Adrenal gland (tissue), 12 donors: ENCODE results near the gene LHCGR. TPM values are rescaled to one million over a fixed set of nuclear protein-coding genes. Genes with fewer than 3 reads are reported as not detected.

Experiments used
- DNase-seq, 7 donors: peaks; one replicate each; pipeline ENCODE4 v3.0.0-alpha.2; 2019 to 2020
- H3K27ac ChIP-seq, 5 donors: fragments of 200-600 bp; sonication (generic) in 4 of 5; 1 replicate in 3 of 5; 2 replicates in 2 of 5; pipeline versions ENCODE4 v1.5.1 to v1.8.0; 2016 to 2020; ENCODE audit warnings: mild to moderate bottlenecking in 1 of 5
- H3K27me3 ChIP-seq: fragments of 200-600 bp; 2 replicates; pipeline ENCODE4 v1.8.0; 2021
- H3K36me3 ChIP-seq, 2 donors: fragments of 200-600 bp; replicated peaks in 1 of 2; 1 replicate in 1 of 2; 2 replicates in 1 of 2; pipeline versions ENCODE4 v1.5.1 to v1.8.0; 2018 to 2022
- H3K4me1 ChIP-seq, 2 donors: fragments of 200-600 bp; replicated peaks in 1 of 2; 1 replicate in 1 of 2; 2 replicates in 1 of 2; pipeline versions ENCODE4 v1.5.1 to v1.8.0; 2018 to 2021
- H3K4me3 ChIP-seq, 4 donors: fragments of 200-600 bp; sonication (generic) in 3 of 4; one replicate each; pipeline ENCODE4 v1.5.1; 2016 to 2018
- H3K9me3 ChIP-seq, 3 donors: fragments of 200-600 bp; sonication (generic) in 1 of 3; replicated peaks in 1 of 3; 1 replicate in 2 of 3; 2 replicates in 1 of 3; pipeline versions ENCODE4 v1.5.1 to v1.8.0; 2016 to 2021
- CTCF ChIP-seq, 6 experiments: fragments of 450-650 bp in 4 of 6; fragments of 200-600 bp in 2 of 6; sonication (generic) in 1 of 6; IDR thresholded peaks; 1 replicate in 5 of 6; 2 replicates in 1 of 6; pipeline versions ENCODE4 v1.5.1 to v1.8.0; 2016 to 2021; ENCODE audit warnings: antibody characterized with exemption in 6 of 6, mild to moderate bottlenecking in 2 of 6, moderate library complexity in 1 of 6
- POLR2A ChIP-seq, 2 donors: fragments of 450-650 bp; IDR thresholded peaks; one replicate each; pipeline ENCODE4 v1.6.1; 2017; ENCODE audit warnings: antibody characterized with exemption in 2 of 2, mild to moderate bottlenecking in 2 of 2, moderate library complexity in 1 of 2
- whole genome bisulfite sequencing, 4 donors: extraction: QIAGEN DNeasy Blood & Tissue Kit in 2 of 4; methylation state at CpG; one replicate each; pipeline versions ENCODE4 v1.1.5 to v1.1.7; 2013 to 2017; 5-methylcytosine and 5-hydroxymethylcytosine counted together
- intact Hi-C, 2 donors: fragments of 100-400 bp; cut with DNase I; formaldehyde crosslinking; loops; one replicate each; pipeline versions ENCODE4 v1.14.1 to v1.15.0; 2022 to 2023
- polyA plus RNA-seq, 3 donors: library from polyadenylated mRNA; stranded (reverse); fragments of 200-250 nt in 2 of 3; fragments of 350-450 nt in 1 of 3; fragmentation: Illumina TruSeq in 1 of 3; extraction: RNeasy Lipid Tissue Mini Kit (QIAGEN cat#74804) in 1 of 3; gene quantifications; one replicate each; pipeline ENCODE4 v1.2.3, GENCODE V29; 2013 to 2014
- total RNA-seq, 9 donors: library from RNA; depleted of rRNA in 4 of 9; stranded (reverse); fragments of >200 nt in 4 of 9; fragments of 120-200 nt in 1 of 9; fragmentation: NEBNext Ultra II Directional in 1 of 9; extraction: Animal tissue kit (Norgen Biotek cat#: 25700) in 1 of 9; gene quantifications; one replicate each; pipeline versions ENCODE4 v1.1.0 to v1.2.4, GENCODE V29; 2013 to 2023
- donor health status: healthy with polysubstance abuse.
- donor health status: Bipolar disorder and iron deficiency.
- donor health status: DM: yes; HTN: yes; CAD: no.
- donor health status: DM: no; HTN: no; CAD: no.
- donor health status: DM: no; HTN: no; CAD: no.
- donor health status: DM: yes; HTN: yes; CAD: no.

LHCGR gene
- total and polyA plus RNA-seq, 12 donors = 0.14 to 4.3 (median 1.6) TPM; not detected in 3

DNA sequence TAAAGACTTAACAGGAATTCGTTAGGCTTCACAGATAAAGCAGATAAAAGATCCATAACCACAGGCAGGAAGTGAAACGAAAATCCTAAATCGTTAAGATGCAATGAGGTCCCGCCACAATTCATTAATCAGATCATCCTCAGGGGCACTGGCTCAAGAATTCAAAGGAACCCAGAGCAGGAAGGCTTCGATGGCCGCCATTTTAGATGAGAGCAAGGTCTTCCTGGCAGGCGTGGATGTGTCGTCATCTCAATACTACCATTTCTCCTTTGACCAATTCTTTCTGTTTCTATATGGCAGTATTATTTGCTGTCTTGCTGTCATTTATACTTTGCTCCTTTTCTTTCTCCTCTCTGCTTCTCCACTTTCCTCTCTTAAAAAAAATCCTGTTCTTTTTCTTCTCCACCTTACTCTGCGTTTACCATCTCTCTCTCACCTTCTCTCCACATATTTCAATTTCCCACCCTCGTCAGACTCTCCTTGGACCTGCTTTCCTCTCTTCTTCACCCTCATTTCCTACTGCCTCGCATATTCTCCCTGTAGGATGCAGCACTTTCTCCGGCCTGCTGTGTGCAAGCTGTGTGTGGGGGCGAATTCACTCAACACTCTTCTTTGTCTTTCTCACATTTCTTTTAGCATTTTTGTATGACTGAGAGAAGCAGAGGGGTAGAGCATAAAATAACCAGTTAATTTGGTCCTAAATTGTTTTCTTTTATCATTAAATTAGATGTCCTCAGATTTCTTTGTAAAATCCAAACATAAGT lies 35.1 kb upstream of the LHCGR start:
- whole genome bisulfite sequencing, 4 donors = 80 to 86% (median 83%) methylated on average over 13 of the region's 13 CpGs
- Histone ChIP-seq H3K4me1 (no peaks in the 10 kb centered on the region), H3K27me3 (no peaks in the 10 kb centered on the region), H3K9me3 (no peaks in the 10 kb centered on the region), H3K4me3 (no peak overlapping the region), H3K36me3 (no peaks in the 10 kb centered on the region), H3K27ac (no peak overlapping the region)
- TF ChIP-seq CTCF (IDR thresholded peaks at IDR 0.05) (no peak), POLR2A (IDR thresholded peaks at IDR 0.05) (no peak)
- intact Hi-C loops = no loop called here
- DNase-seq = no peak

DNA sequence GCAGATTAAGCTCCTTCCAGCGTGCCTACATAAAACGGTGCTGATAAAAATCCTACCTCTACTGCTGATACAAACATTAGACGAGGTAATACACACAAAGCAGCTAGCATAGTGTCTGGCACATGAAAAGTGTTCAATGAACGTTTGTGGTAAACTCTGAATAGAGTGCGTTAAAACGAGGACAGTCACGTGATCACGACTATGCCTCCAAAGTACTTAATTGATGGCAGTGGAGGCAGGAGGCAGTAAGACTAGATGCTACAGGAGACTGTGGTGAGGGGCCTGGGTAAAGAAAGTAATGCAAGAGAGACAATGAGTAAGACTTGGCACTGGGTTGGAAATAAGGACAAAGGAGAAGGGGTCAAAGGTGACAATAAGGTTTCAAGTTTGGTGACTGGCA lies 32.1 kb upstream of the LHCGR start:
- Histone ChIP-seq H3K36me3 (no peaks in the 10 kb centered on the region), H3K9me3 (no peaks in the 10 kb centered on the region), H3K4me3 (no peak overlapping the region), H3K27ac (no peak overlapping the region), H3K27me3 (no peaks in the 10 kb centered on the region), H3K4me1 (no peaks in the 10 kb centered on the region)
- DNase-seq = no peak
- 79 to 87% (median 81%) methylated on average over 8 of the region's 8 CpGs for WGBS, 4 donors
- TF ChIP-seq POLR2A (IDR thresholded peaks at IDR 0.05) (no peak), CTCF (IDR thresholded peaks at IDR 0.05) (no peak)
- intact Hi-C loops = no loop called here

GRCh38 chr2:48781366-48781765 lies 25.8 kb upstream of the LHCGR start:
- 57 to 84% (median 78%) methylated on average over 1 of the region's 1 CpG for WGBS, 4 donors
- intact Hi-C loops = no loop called here
- no peak for TF ChIP-seq CTCF (IDR thresholded peaks at IDR 0.05)
- H3K27me3 ChIP-seq = no peaks in the 10 kb centered on the region
- H3K4me3 ChIP-seq = no peak overlapping the region
- H3K27ac ChIP-seq = no peak overlapping the region
- H3K9me3 ChIP-seq = no peaks in the 10 kb centered on the region
- DNase-seq = no peak
- no peaks in the 10 kb centered on the region for H3K4me1 ChIP-seq
- no peaks in the 10 kb centered on the region for H3K36me3 ChIP-seq

GRCh38 chr2:48779019-48779716 lies 23.6 kb upstream of the LHCGR start:
- Histone ChIP-seq H3K36me3 (no peaks in the 10 kb centered on the region), H3K4me3 (no peak overlapping the region), H3K9me3 (no peaks in the 10 kb centered on the region), H3K4me1 (no peaks in the 10 kb centered on the region), H3K27ac (no peak overlapping the region), H3K27me3 (no peaks in the 10 kb centered on the region)
- no peak for TF ChIP-seq POLR2A (IDR thresholded peaks at IDR 0.05)
- no peak for TF ChIP-seq CTCF (IDR thresholded peaks at IDR 0.05)
- 45 to 52% (median 49%) methylated on average over 4 of the region's 4 CpGs for WGBS, 4 donors
- intact Hi-C loops = no loop called here
- DNase-seq = peak in 4 of 7 donors; percentile 10 to 58 (median 26)
